ENCODE results near the gene CUL2.

CUL2 gene

GRCh38 chr10:34962866-34963265 is 127.3 kb downstream of the CUL2 start:
- Histone ChIP-seq H3K4me3 (no peak overlapping the region), H3K9me3 (no peaks in the 10 kb centered on the region), H3K27me3 (no peaks in the 10 kb centered on the region), H3K36me3 (no peaks in the 10 kb centered on the region), H3K4me1 (peaks cover 0 to 11% (median 1%) of the 10 kb centered on the region in 4 donors), H3K27ac (no peak overlapping the region)
- DNase-seq, result no peak
- intact Hi-C loops (cut with DNase I; ENCODE audit: low total_unique reads), result no loop called here
- TF ChIP-seq CTCF (IDR thresholded peaks at IDR 0.05), result no peak

- intact Hi-C loops (cut with DNase I; ENCODE audit: low total_unique reads), result no loop called here
- Histone ChIP-seq H3K9me3 (no peaks in the 10 kb centered on the region), H3K36me3 (no peaks in the 10 kb centered on the region), H3K27ac (no peak overlapping the region), H3K4me3 (no peak overlapping the region), H3K27me3 (no peaks in the 10 kb centered on the region), H3K4me1 (no peaks in the 10 kb centered on the region)
- no peak for DNase-seq
- TF ChIP-seq CTCF (IDR thresholded peaks at IDR 0.05), result no peak
Measured at GRCh38 chr10:34960983-34961382, 129.2 kb downstream of the CUL2 start.

- no peak for DNase-seq
- no peak for TF ChIP-seq CTCF (IDR thresholded peaks at IDR 0.05)
- H3K9me3 ChIP-seq, result no peaks in the 10 kb centered on the region
- no peak overlapping the region for H3K4me3 ChIP-seq
- no peak overlapping the region for H3K27ac ChIP-seq
- H3K36me3 ChIP-seq, result no peaks in the 10 kb centered on the region
- peaks cover 0 to 4% (median 0%) of the 10 kb centered on the region in 4 donors for H3K4me1 ChIP-seq
- no peaks in the 10 kb centered on the region for H3K27me3 ChIP-seq
- intact Hi-C loops (cut with DNase I; ENCODE audit: low total_unique reads), result no loop called here
Measured at GRCh38 chr10:34959786-34960185, 130.4 kb downstream of the CUL2 start.

GRCh38 chr10:34959321-34959720 is 130.8 kb downstream of the CUL2 start:
- H3K4me3 ChIP-seq, result no peak overlapping the region
- no peaks in the 10 kb centered on the region for H3K9me3 ChIP-seq
- intact Hi-C loops (cut with DNase I; ENCODE audit: low total_unique reads), result no loop called here
- no peaks in the 10 kb centered on the region for H3K27me3 ChIP-seq
- H3K27ac ChIP-seq, result no peak overlapping the region
- H3K4me1 ChIP-seq, result peaks cover 0 to 7% (median 0%) of the 10 kb centered on the region in 4 donors
- no peak for TF ChIP-seq CTCF (IDR thresholded peaks at IDR 0.05)
- no peak for DNase-seq
- H3K36me3 ChIP-seq, result no peaks in the 10 kb centered on the region

All from tibial artery (tissue), 4 donors.